Renal pelvis (tissue), 4 donors: Measurements from ENCODE around the gene BCL7B. TPM values are rescaled to one million over a fixed set of nuclear protein-coding genes. Genes with fewer than 3 reads are reported as not detected.
"Not testable (repeated sequence)": the region's sequence is repeated elsewhere in the genome, so short reads cannot be mapped to it uniquely, and the experiment has no call there.

Experiments
- DNase-seq: peaks from one replicate; pipeline ENCODE4 v3.0.0-alpha.2; 2013
- polyA plus RNA-seq, 3 donors: library from polyadenylated mRNA; unstranded; fragments of 120-200 nt; gene quantifications; one replicate each; pipeline ENCODE4 v1.2.1, GENCODE V29; 2013; ENCODE audit not compliant: insufficient read length in 3 of 3

Gene BCL7B
- polyA plus RNA-seq, 3 donors = 41.6 to 46.2 (median 42.8) TPM

DNA sequence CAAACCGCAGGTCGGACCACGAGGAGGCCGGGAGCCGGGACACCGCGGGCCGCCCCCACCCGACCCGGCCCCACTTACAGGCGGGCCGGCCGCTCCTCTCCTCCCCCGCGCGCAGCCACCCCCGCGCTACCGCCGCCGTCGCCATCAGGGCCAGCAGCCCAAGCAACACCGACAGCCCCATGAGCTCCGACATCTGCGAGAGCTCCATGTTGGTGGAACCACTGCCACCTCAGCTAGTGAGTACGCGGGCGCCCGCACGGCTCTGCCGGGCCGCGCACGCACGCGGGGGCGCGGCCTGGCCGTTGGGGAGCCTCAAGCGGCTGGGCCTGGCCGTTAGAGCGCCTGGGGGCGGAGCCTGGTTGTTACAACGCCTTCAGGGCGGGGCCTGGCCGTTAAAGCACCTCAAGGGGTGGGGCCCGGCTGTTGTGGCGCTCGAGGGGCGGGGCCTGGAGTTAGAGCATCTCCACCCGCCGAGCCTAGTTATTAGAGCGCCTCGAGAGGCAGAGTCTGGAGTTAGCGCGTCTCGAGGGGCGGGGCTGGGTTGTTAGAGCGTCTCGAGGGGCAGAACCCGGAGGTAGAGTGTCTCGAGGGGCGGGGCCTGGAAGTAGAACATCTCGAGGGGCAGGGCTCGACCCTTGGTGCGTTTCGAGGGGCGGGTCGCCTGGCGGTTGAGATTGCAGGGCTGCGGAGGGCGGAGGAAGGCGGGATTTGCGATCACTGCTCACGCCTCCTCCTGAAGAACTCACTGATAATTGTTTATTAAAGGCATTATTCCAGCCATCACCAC, 21.0 kb upstream of the BCL7B start, which contains the start of gene TBL2:
Gene TBL2 (minus strand): TSS at position 238 of the 787 bp plus-strand sequence. CDS start 30 bp downstream, at position 208.
- DNase-seq = peak; percentile 98

DNA sequence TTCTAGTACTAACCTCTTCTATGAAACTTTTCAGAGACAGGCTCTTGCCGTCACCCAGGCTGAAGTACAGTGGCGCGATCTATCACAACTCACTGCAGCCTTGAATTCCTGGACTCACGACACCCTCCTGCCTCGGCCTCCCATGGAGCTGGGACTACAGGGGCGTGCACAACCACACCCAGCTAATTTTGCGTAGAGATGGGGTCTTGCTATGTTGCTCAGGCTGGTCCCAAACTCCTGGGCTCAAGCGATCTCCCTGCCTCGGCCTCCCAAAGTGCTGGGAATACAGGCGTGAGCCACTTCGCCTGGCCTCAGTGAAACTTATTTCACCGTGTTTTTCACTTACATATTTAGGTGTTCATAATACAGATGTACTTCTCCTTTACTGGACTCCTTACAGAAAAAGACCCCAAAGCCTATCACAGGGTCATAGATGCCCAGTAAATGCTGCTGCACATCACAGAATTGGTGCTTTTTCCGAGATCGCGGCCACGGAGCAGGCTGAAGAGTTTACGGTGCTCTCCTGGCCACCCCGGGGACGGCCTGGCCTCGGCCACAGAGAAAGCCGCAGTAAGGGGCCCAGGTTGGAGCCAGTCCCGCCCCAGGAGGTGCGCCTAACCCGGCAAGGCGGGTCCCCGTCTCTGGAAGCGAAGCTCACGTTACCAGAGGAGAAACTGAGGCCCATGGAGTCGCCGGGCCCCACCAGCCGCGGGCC, 20.3 kb upstream of the BCL7B start:
- DNase-seq = no peak

DNA sequence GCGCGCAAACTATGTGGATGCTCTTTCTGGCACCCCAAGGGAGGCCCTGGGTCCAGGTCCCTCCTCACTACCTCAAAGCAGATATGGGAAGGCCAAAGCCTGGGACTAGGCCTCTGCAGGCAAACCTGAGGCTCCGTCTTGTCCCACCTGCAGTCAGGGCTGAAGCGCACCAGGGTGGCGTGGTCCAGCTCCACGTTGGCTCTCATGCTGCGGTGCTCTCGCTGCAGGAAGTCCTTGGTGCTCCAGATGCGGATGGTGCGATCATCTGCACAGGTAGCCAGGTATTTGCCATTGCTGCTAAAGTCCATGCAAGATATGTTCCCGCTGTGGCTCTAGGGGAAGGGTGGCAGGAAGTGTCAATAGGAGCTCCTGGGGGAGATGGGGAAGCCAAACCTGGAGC, 16.3 kb upstream of the BCL7B start:
- DNase-seq = no peak

DNA sequence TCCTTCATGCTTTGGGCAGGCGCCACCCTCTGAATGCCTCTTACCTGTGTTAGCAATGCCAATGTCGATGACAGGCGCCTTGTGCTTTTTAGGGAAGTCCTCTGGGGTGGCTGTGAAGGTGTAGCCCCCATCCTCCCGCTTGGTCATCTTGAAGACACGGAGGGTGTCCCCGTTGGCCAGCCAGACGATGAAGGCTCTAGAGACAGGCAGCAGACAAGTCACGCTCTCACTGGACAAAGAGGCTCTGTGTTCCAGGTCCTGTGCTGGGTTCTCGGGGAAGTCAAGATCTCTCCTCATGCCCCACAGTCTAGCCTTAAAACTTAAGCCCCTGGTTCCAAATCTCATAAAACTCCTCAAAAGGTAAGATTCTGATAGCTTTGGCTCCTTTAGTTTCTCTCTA, 15.8 kb upstream of the BCL7B start:
- DNase-seq = no peak

DNA sequence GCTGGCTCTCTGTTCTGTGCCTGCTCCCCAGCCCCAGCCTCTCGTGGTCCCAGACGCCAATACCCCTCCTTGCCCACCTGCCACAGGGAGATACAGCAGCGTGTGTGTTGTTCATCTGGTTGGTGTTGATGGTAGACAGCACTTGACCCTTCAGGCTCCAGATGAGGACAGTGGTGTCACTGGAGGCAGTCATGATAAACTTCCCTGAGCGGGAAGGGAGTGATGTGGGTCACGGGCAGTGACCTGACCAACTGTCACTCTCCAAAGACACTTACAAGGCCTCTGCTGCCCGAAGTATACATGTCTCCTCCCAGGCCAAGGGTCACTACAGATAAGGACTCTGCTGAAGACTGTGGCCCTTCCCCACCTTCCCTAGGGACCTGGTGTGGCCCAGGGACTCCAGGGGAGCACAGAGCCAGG, 15.3 kb upstream of the BCL7B start:
- no peak for DNase-seq

DNA sequence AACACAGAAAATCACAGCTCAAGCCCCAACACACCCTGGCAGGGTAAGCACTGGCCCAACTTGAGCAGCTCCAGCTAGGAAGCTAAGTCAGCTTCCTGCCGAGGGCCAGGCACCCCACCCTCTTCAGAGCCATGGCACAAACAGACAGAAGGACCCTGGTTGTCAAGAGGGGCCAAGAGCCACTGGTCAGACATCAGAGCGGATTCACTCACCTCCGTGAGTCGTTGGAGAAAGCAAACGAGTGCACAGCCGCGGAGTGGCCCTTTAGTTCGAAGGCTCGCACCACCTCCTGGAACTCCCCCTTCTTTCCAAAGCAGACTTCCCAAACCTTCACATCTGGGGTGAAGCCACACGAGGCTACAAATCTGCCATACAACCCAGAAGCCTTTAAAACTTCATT, 13.5 kb upstream of the BCL7B start:
- no peak for DNase-seq

DNA sequence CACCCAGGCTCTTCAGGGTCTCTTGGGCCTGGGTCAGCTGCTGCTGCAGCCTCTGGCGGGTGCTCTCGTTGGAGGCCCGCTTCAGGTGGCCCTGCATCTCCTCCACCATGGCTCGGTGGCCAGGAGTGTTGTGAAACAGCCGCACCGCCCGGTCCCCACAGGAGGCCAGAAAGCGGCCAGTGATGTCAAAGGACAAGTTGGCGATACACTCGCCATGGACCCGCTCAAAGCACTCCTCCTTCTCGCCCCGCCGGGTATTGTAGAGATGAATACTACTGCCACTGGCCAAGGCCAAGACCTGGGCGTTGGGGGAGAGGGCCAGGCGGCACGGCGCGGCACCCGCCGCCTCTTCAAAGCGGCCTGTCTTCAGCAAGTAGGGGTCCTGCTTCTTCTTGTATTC, 13.0 kb upstream of the BCL7B start:
- DNase-seq = no peak

DNA sequence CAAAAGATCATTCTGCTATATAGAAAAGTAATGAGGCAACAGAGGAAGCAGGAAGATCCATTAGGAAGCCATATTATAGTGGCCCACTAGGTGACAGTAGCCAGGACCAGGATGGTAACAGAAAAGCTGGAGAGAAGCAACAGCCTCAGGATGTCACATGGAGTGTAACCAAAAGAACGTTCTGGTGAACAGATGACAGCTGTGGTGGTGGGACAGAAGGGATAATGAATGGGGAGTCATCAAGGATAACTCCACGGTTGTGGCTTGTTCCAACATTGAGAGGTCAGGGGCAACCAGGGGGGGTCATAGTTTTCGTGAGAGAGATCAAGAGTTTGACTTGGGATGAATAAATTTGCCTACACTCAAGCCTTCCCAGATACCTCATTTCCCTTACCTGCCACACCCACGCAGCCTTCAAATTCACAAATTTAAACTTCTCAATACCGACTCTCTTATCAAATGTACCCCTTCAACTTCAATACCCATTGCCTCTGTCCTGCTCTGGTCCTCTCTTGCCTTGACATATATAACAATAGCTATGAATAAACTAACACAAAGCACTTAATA, 11.6 kb upstream of the BCL7B start:
- DNase-seq = no peak

DNA sequence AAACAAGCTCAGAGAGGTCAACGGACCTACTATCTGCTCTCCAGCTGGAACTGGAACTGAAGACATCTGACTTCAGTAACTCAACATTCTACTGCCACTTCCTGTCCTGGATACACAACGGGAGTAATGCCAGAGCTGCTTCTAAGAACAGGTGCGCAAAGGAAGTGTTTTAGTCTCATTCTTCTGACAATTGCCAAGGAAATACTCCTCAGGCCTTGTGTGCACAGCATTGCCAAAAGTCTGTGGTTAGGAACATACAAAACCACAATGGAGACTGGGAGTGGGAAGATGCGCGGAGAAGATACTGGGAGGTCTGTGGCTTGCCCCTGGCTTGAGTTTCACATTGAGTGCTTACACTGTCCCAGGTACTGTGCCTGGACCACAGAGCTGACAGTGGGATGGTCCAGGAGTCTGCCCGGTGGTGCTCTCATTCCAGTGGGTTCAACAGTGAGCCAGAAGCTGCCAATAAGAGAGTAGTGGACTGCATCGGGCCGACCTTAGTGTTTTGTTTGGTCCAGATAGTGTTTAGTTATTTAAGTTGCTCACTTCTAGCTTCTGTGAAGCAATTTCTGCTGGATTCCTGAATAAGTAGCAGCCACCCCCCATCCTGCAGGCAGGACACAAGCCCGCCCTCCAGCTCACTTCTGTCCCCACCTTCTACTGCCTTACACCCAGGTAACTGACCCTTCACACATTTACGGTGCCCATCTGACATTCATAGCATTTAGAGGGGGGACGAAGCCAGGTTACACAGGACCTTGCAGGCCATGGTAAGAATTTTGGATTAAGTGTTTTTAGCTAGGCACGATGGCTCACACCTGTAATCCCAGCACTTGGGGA, 10.6 kb upstream of the BCL7B start:
- DNase-seq = no peak

DNA sequence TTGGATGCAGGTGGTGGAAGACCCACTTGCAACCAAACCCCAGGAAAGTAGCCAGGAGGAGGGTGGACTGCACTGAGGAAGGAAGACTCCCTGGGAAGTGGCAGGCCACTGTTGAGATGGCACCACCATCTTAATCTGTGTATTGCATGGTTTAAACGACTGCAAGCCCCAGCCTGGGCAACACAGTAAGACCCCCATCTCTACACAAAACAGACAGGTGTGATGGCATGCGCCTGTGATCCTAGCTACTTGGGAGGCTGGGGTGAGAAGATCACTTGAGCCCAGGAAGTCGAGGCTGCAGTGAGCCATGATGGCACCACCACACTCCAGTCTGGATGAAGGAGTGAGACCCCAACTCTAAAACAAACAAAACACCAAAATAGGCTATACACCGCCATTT, 9.7 kb upstream of the BCL7B start:
- DNase-seq = no peak

DNA sequence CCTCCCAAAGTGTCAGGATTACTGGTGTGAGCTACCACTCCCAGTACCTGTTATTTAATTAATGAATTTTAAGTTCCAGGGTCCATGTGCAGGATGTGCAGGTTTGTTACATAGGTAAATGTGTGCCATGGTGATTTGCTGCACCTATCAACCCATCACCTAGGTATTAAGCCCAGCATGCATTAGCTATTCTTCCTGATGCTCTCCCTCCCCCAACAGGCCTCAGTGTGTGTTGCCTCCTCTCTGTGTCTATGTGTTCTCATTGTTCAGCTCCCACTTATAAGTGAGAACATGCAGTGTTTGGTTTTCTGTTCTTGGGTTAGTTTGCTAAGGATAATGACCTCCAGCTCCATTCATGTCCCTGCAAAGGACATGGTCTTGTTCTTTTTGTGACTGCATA, 8.9 kb upstream of the BCL7B start:
- DNase-seq = not testable (repeated sequence)

DNA sequence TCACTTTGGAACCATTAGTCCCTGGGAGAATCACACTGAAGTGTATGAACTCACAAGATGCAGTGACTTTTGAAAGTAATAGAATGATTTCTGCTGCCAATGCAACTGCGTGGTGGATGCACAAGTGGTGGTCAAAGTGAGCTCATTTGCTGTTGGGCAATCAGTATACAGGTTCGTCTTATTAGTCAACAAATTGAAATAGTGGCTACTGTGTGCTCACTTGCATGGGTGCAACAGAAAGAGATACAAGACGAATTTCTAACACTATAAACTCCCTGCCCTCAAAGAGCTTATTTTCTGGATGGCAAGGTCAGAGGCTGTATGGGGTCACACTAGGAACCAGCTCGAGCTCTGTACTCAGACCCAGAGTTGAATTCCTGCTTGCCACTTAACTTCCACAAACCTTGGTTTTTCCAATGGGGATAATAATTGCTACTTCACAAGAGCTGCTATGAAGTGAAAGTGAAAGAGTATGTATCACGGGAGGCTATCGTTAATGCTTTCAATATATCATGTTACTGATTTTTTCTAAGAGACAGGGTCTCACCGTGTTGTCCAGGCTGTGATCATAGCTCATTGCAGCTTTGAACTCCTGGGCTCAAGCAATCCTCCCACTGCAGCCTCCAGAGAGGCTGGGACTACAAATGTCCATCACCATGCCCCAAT, 8.3 kb upstream of the BCL7B start:
- DNase-seq = no peak

DNA sequence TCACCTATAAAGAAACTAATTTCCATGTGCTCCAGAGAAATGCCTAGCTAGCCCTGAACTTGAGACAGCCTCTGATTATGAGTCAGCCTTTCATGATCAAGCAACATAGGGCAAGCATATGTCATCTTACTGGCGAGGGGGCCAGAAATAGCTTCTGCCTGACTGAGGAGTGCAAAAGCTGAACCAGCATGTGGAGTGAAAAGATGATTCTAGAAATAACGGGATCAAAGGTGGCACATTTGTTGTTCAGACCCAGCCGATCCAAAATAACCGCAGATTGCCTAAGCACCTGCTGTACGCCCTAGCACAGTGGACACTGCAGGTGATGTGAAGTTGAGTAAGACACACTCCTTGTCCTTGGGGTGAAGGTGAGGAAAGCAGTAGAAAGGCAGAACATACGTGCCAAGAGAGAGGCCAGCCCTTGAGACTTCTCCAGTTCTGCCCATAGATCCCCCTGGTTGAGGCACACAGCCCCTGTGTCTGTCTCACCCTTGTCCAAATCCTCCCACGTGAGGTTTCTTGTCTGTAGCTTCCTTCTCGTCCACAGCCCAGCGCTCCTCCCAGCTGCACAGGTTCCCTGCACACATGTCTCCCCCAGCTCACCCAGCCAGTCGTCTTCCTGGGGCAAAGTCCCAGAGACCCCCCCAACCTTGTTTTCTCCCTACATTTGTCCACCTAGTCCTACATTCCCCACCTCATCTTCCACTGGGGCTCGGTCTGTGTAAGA, 2.8 kb upstream of the BCL7B start:
- DNase-seq = no peak

DNA sequence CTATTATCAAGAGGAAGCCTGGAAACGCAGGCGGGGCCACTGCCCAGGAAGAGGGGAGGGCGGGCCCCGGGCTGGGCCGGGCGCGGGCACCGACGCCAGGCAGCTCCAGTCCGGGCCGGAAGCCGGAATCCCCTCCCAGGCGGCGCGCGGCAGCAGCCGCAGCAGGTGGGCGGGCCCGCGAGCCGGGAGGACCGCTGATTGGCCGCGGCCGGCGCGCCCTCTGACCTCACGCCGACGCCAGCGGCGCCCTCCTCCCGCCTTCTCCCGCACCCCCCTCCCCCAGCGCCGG, 438 bp downstream of the BCL7B start:
- DNase-seq = peak; percentile 92

DNA sequence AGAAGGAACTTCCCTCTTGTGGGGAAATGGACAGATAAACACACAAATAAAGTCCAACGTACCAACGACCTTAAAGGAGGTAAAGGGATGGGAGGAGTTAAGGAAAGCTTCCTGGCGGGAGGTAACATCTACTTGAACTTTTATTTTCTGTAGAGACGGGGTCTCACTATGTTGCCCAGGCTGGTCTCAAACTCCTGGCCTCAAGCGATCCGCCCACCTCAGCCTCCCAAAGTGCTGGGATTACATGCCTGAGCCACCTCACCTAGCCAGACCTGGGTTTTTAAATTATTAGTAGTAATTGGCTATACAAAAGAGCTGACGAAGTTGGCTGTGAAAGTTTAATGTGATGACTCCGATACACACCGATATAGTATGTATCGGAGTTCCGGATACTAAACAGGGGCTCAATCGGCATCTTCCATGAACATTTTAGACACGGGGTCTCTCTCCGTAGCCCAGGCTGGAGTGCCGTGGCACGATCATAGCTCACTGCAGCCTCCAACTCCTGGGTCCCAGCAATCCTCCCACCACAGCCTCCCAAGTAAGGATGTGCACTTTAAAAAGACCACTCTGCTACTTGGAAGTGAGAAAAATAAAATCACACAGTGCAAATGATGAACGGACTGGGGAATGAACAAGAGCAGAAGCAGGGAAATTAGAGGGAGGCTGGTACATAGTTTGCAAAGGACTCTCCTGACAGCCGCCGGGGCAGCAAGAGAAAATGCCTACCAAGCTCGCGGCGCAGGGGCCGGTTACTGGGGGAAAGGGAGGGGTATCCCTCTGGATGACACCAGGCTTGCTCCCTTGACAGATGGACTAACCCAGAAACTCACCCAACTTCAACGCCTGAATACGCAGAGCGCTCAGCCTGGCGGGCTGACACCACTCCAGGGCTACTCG, 1.0 kb downstream of the BCL7B start:
- no peak for DNase-seq

DNA sequence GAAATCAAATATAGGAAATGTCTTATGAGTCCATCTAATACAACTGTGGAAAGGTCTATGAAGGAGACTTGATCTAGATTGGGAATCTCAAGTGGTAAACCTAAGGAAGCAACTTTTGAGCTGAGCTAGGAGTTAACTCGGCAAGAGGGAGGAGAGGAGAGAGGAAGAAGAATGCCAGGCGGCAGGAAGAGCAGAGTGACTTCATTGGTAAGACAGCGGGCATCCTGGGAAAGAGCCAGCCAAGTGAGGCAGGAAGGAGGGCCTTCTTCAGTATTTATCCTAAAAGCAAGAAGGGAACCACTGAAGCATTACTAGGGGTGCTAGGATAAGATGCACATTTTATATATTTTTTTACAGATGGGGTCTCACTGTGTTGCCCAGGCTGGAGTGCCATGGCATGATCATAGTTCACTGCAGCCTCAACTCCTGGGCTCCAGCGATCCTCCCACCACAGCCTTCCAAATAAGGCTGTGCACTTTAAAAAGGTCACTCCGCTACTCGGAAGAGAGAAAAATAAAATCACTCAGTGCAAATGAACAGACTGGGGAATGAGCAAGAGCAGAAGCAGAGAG, 2.0 kb downstream of the BCL7B start:
- no peak for DNase-seq

DNA sequence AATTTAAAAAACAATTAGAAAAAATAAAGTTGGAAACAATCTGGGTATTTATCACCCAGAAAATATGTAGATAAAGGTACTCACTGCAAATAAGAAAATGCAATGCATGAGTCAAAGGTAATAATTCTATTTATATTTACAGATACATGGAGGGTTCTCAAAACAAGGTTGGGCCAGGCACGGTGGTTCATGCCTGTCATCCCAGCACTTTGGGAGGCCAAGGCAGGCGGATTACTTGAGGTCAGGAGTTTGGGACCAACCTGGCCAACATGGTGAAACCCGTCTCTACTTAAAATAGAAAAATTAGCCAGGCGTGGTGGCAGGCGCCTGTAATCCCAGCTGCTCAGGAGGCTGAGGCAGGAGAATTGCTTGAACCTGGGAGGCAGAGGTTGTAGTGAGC, 7.4 kb downstream of the BCL7B start:
- not testable (repeated sequence) for DNase-seq

DNA sequence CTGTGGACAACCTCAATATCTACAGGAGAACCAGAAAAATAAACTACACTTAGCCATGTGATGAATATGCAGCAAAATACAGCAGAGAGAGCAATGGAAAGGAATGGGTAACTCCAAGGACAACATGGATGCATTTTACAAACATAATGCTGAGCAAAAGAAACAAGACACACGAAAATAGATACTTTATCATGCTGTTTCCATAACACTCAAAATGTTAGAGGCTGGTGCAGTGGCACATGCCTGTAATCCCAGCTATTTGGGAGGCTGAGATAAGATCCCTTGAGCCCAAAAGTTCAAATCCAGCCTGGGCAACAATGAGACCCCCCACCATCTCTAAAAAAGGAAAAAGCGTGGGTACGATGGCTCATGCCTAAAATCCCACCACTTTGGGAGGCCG, 8.3 kb downstream of the BCL7B start:
- DNase-seq = no peak

DNA sequence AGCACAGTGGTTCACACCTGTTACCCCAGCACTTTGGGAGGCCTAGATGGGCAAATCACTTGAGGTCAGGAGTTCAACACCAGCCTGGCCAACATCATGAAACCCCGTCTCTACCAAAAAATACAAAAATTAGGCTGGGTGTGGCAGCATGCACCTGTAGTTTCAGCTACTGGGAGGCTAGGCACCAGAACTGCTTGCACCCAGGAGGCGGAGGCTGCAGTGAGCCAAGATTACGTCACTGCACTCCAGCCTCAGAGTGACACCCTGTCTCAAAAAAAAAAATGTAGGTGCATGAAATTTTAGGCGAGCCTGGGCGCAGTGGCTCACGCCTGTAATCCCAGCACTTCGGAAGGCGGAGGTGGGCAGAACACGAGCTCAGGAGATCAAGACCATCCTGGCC, 9.6 kb downstream of the BCL7B start:
- no peak for DNase-seq

DNA sequence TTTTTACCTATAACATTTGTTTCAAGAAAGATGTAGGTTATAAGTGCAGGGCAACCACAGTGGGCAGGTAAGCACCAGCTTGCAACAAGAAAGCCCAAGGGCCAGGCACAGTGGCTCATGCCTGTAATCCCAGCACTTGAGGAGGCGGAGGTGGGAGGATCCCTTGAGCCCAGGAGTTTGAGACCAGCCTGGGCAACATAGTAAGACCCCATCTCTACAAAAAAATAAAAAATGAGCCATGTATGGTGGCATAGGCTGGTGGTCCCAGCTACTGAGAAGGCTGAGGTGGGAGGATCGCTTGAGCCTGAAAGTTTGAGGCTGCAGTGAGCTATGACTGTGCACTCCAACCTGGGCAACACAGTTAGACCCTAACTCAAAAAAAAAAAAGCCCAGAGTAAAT, 12.8 kb downstream of the BCL7B start:
- no peak for DNase-seq
